HUES6 (cell line): ENCODE results near the gene TMED5.

Experiments
- H3K27ac ChIP-seq: 2 replicates; pipeline ENCODE4 v1.7.0; 2013; ENCODE audit warnings: low read depth, mild to moderate bottlenecking, low read length, inconsistent platforms
- H3K27me3 ChIP-seq: 2 replicates; pipeline ENCODE4 v1.6.1; 2013; ENCODE audit warnings: low read length; ENCODE audit not compliant: control insufficient read depth, insufficient read depth
- H3K36me3 ChIP-seq: 2 replicates; pipeline ENCODE4 v1.6.1; 2013; ENCODE audit warnings: low read length; ENCODE audit not compliant: control insufficient read depth, insufficient read depth
- H3K4me1 ChIP-seq: 2 replicates; pipeline ENCODE4 v1.6.1; 2013; ENCODE audit warnings: low read length; ENCODE audit not compliant: control insufficient read depth, insufficient read depth
- H3K4me3 ChIP-seq: 2 replicates; pipeline ENCODE4 v1.5.1; 2013; ENCODE audit warnings: low read depth, low read length
- H3K9ac ChIP-seq: one replicate; pipeline ENCODE4 v1.6.1; 2013; ENCODE audit warnings: mild to moderate bottlenecking, low read length
- H3K9me3 ChIP-seq: 2 replicates; pipeline ENCODE4 v1.6.1; 2013; ENCODE audit warnings: low read depth, low read length; ENCODE audit not compliant: control insufficient read depth, insufficient read depth

Gene TMED5

DNA sequence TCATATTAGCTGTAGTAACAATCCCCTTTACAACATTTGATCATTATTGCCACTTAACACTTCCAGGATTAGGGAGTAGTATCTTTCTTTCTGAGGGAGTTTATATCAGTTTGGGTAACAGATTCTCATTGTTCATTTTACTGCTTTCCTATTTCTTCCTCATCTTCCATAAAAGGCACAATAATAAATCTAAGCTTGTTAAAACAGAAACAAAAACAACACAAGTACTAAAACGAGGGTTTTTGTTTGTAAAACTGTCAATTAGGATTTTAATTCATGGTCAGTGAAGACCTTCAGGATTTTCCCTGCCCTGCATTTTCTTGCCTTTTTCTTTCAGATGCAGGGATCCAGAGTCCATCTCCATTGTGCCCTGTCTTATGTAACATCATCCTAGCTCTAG is 29.5 kb downstream of the TMED5 start:
- Histone ChIP-seq H3K27ac (no peak overlapping the region), H3K9me3 (no peaks in the 10 kb centered on the region), H3K27me3 (no peaks in the 10 kb centered on the region), H3K4me1 (no peaks in the 10 kb centered on the region; the same call in 1 of the 2 replicates), H3K9ac (no peak overlapping the region), H3K36me3 (peaks cover 46% of the 10 kb centered on the region), H3K4me3 (no peak overlapping the region)

DNA sequence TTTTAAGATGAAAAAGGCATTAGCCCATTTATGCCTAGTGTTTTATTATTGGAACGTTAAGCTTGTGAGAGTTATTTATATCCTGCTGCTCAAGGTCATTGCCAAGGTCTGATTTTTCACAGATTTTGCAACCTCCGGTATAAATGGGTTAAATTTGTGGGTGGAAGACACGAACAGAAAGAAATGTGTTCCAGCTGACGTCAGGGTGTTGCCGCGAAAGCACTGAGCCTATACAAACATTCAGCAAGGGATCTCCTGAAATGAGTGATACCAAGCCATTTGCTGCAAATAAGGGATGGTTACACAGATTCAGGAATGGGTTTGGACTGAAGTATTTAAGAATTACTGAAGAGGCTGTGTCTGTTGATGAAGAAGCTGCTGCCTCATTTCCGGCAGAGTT is 32.2 kb downstream of the TMED5 start:
- no peaks in the 10 kb centered on the region for H3K9me3 ChIP-seq
- H3K27me3 ChIP-seq = no peaks in the 10 kb centered on the region
- H3K27ac ChIP-seq = no peak overlapping the region
- H3K4me1 ChIP-seq = no peaks in the 10 kb centered on the region
- H3K4me3 ChIP-seq = no peak overlapping the region
- H3K9ac ChIP-seq = no peak overlapping the region
- peaks cover 34% of the 10 kb centered on the region for H3K36me3 ChIP-seq

DNA sequence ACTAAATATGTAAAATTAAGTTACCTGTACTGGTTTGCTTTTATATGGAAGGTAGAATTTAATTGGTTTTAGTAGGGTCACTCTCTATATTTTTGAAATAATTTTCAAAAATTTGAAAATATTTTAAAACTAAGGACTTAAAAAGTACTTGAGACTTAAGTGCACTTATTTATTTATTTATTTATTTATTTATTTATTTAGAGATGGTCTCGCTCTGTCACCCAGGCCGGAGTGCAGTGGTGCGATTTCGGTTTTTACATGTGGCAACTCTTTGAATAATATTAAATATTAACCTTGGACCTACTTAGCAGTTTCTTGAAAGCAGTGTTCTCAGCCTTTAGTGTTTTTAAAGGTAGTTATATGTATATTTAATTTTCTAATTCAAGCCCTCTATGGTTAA is 36.4 kb downstream of the TMED5 start:
- no peak overlapping the region for H3K9ac ChIP-seq
- no peaks in the 10 kb centered on the region for H3K4me1 ChIP-seq
- H3K27me3 ChIP-seq = no peaks in the 10 kb centered on the region
- H3K27ac ChIP-seq = no peak overlapping the region
- H3K4me3 ChIP-seq = no peak overlapping the region
- no peaks in the 10 kb centered on the region for H3K9me3 ChIP-seq
- H3K36me3 ChIP-seq = peaks cover 43% of the 10 kb centered on the region

- H3K4me3 ChIP-seq = no peak overlapping the region
- no peak overlapping the region for H3K27ac ChIP-seq
- H3K27me3 ChIP-seq = no peaks in the 10 kb centered on the region
- H3K9me3 ChIP-seq = no peaks in the 10 kb centered on the region
- peaks cover 46% of the 10 kb centered on the region for H3K36me3 ChIP-seq
- no peak overlapping the region for H3K9ac ChIP-seq
- no peaks in the 10 kb centered on the region for H3K4me1 ChIP-seq
Measured at GRCh38 chr1:93143136-93143535, 37.1 kb downstream of the TMED5 start.

GRCh38 chr1:93142161-93142560 is 38.1 kb downstream of the TMED5 start:
- peaks cover 49% of the 10 kb centered on the region for H3K36me3 ChIP-seq
- no peaks in the 10 kb centered on the region for H3K4me1 ChIP-seq
- H3K27me3 ChIP-seq = no peaks in the 10 kb centered on the region
- no peaks in the 10 kb centered on the region for H3K9me3 ChIP-seq
- no peak overlapping the region for H3K9ac ChIP-seq
- no peak overlapping the region for H3K4me3 ChIP-seq
- H3K27ac ChIP-seq = no peak overlapping the region

- no peaks in the 10 kb centered on the region for H3K27me3 ChIP-seq
- no peak overlapping the region for H3K4me3 ChIP-seq
- no peak overlapping the region for H3K9ac ChIP-seq
- H3K27ac ChIP-seq = no peak overlapping the region
- peaks cover 69% of the 10 kb centered on the region for H3K36me3 ChIP-seq
- H3K4me1 ChIP-seq = no peaks in the 10 kb centered on the region
- H3K9me3 ChIP-seq = no peaks in the 10 kb centered on the region
Measured at GRCh38 chr1:93140106-93140505, 40.1 kb downstream of the TMED5 start.

- H3K27me3 ChIP-seq = no peaks in the 10 kb centered on the region
- H3K9me3 ChIP-seq = no peaks in the 10 kb centered on the region
- H3K9ac ChIP-seq = no peak overlapping the region
- H3K36me3 ChIP-seq = peaks cover 86% of the 10 kb centered on the region
- H3K4me1 ChIP-seq = no peaks in the 10 kb centered on the region
- no peak overlapping the region for H3K4me3 ChIP-seq
- no peak overlapping the region for H3K27ac ChIP-seq
Measured at GRCh38 chr1:93137604-93138292, 42.5 kb downstream of the TMED5 start.

DNA sequence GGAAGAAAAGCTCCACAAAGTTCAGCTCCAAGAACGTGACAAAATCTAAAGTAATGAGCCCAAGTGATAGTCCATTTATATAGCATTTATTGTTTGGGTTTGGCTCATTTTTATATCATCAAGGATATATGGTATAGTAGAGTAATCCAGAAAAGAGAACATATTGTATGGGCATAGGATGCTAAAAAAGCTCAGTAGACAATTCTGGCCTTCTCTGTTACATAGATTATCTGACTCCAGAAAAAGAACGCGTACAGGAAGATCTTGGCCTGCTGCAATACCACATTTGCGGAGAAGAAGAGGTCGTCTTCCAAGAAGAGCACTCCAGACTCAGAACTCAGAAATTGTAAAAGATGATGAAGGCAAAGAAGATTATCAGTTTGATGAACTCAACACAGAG is 43.8 kb downstream of the TMED5 start:
- Histone ChIP-seq H3K36me3 (peaks cover 87% of the 10 kb centered on the region), H3K27me3 (no peaks in the 10 kb centered on the region), H3K4me3 (no peak overlapping the region), H3K9ac (no peak overlapping the region), H3K4me1 (no peaks in the 10 kb centered on the region), H3K9me3 (no peaks in the 10 kb centered on the region), H3K27ac (no peak overlapping the region)

GRCh38 chr1:93132638-93133037 is 47.6 kb downstream of the TMED5 start:
- no peak overlapping the region for H3K27ac ChIP-seq
- H3K4me1 ChIP-seq = no peaks in the 10 kb centered on the region
- no peak overlapping the region for H3K4me3 ChIP-seq
- H3K27me3 ChIP-seq = no peaks in the 10 kb centered on the region
- peaks cover 93% of the 10 kb centered on the region for H3K36me3 ChIP-seq
- no peaks in the 10 kb centered on the region for H3K9me3 ChIP-seq
- H3K9ac ChIP-seq = no peak overlapping the region

GRCh38 chr1:93129507-93130099 is 50.6 kb downstream of the TMED5 start:
- Histone ChIP-seq H3K9me3 (no peaks in the 10 kb centered on the region), H3K4me1 (peaks cover 15% of the 10 kb centered on the region), H3K9ac (no peak overlapping the region), H3K36me3 (peaks cover 75% of the 10 kb centered on the region), H3K4me3 (no peak overlapping the region), H3K27me3 (no peaks in the 10 kb centered on the region), H3K27ac (no peak overlapping the region)

- peaks cover 26% of the 10 kb centered on the region for H3K4me1 ChIP-seq
- peak overlapping the region; percentile 89 for H3K27ac ChIP-seq
- peak overlapping the region; percentile 33 for H3K9ac ChIP-seq
Measured at GRCh38 chr1:93124556-93125355, 55.5 kb downstream of the TMED5 start.

More at GRCh38 chr1:93124556-93125355, 55.5 kb downstream of the TMED5 start:
- H3K36me3 ChIP-seq = peaks cover 43% of the 10 kb centered on the region
- no peaks in the 10 kb centered on the region for H3K9me3 ChIP-seq
- H3K27me3 ChIP-seq = no peaks in the 10 kb centered on the region
- H3K4me3 ChIP-seq = peak overlapping the region; percentile 44
